ENCODE measurements around the gene HOXA2. TPM values are rescaled to one million over a fixed set of nuclear protein-coding genes. Genes with fewer than 3 reads are reported as not detected.

Gene HOXA2
- total and polyA plus RNA-seq, 5 donors from 2014 or later: 0.11 to 0.31 TPM; not detected in 3

- Mint-ChIP-seq H3K36me3 (peaks cover 4% of the 10 kb centered on the region), H3K4me1 (peaks cover 8 to 44% (median 16%) of the 10 kb centered on the region in 4 donors), H3K4me3 (peak overlapping the region; percentile 94 to 98 (median 94)), H3K9me3 (peaks cover 0 to 4% (median 0%) of the 10 kb centered on the region in 7 donors), H3K27me3 (peaks cover 77% of the 10 kb centered on the region), H3K27ac (peak overlapping the region in 1 of 3 donors; percentile 88)
- Histone ChIP-seq H3K9me3 (ENCODE audit: control insufficient read depth in 2 of 2, low read length in 2 of 2) (no peaks in the 10 kb centered on the region), H3K27me3 (ENCODE audit: control insufficient read depth, insufficient read depth, low read length) (peaks cover 32% of the 10 kb centered on the region), H3K4me3 (ENCODE audit: low read depth, low read length) (peak overlapping the region; percentile 71), H3K27ac (ENCODE audit: insufficient read depth, low read length, poor library complexity, severe bottlenecking) (no peak overlapping the region), H3K36me3 (ENCODE audit: control insufficient read depth, insufficient read depth, low read length) (no peaks in the 10 kb centered on the region), H3K4me1 (ENCODE audit: control insufficient read depth, insufficient read depth, low read length, poor library complexity, severe bottlenecking) (peaks cover 23% of the 10 kb centered on the region)
- no peak for ATAC-seq (ENCODE audit: low read depth in 2 of 2)
- no peak for DNase-seq
These were observed 8.0 kb downstream of the HOXA2 start for GRCh38 chr7:27094304-27095049.

GRCh38 chr7:27093184-27093895 lies 9.1 kb downstream of the HOXA2 start:
- Mint-ChIP-seq H3K4me1 (peaks cover 6 to 43% (median 15%) of the 10 kb centered on the region in 4 donors), H3K27me3 (peaks cover 82% of the 10 kb centered on the region), H3K9me3 (peaks cover 0 to 4% (median 0%) of the 10 kb centered on the region in 7 donors), H3K36me3 (peaks cover 3% of the 10 kb centered on the region), H3K27ac (no peak overlapping the region), H3K4me3 (peak overlapping the region in 2 of 4 donors; percentile 56 to 94)
- no peak overlapping the region for H3K4me3 ChIP-seq (ENCODE audit: low read depth, low read length)
- peaks cover 40% of the 10 kb centered on the region for H3K27me3 ChIP-seq (ENCODE audit: control insufficient read depth, insufficient read depth, low read length)
- no peak overlapping the region for H3K27ac ChIP-seq (ENCODE audit: insufficient read depth, low read length, poor library complexity, severe bottlenecking)
- ATAC-seq (ENCODE audit: low read depth in 2 of 2): no peak
- no peaks in the 10 kb centered on the region for H3K9me3 ChIP-seq (ENCODE audit: control insufficient read depth in 2 of 2, low read length in 2 of 2)
- no peaks in the 10 kb centered on the region for H3K36me3 ChIP-seq (ENCODE audit: control insufficient read depth, insufficient read depth, low read length)
- peaks cover 24% of the 10 kb centered on the region for H3K4me1 ChIP-seq (ENCODE audit: control insufficient read depth, insufficient read depth, low read length, poor library complexity, severe bottlenecking)
- no peak for DNase-seq

- Mint-ChIP-seq H3K27ac (no peak overlapping the region), H3K36me3 (peaks cover 3% of the 10 kb centered on the region), H3K27me3 (peaks cover 82% of the 10 kb centered on the region), H3K9me3 (peaks cover 0 to 4% (median 0%) of the 10 kb centered on the region in 7 donors), H3K4me1 (peaks cover 6 to 42% (median 15%) of the 10 kb centered on the region in 4 donors), H3K4me3 (peak overlapping the region in 1 of 4 donors; percentile 77)
- Histone ChIP-seq H3K27ac (ENCODE audit: insufficient read depth, low read length, poor library complexity, severe bottlenecking) (no peak overlapping the region), H3K4me1 (ENCODE audit: control insufficient read depth, insufficient read depth, low read length, poor library complexity, severe bottlenecking) (peaks cover 28% of the 10 kb centered on the region), H3K36me3 (ENCODE audit: control insufficient read depth, insufficient read depth, low read length) (no peaks in the 10 kb centered on the region), H3K27me3 (ENCODE audit: control insufficient read depth, insufficient read depth, low read length) (peaks cover 40% of the 10 kb centered on the region), H3K9me3 (ENCODE audit: control insufficient read depth in 2 of 2, low read length in 2 of 2) (no peaks in the 10 kb centered on the region), H3K4me3 (ENCODE audit: low read depth, low read length) (no peak overlapping the region)
- DNase-seq (no peak), ATAC-seq (ENCODE audit: low read depth in 2 of 2) (no peak)
These were observed 9.7 kb downstream of the HOXA2 start for GRCh38 chr7:27092819-27093110.

- Mint-ChIP-seq H3K4me3 (peak overlapping the region in 2 of 4 donors; percentile 12 to 77), H3K36me3 (peaks cover 3% of the 10 kb centered on the region), H3K27ac (no peak overlapping the region), H3K9me3 (peaks cover 0 to 4% (median 0%) of the 10 kb centered on the region in 7 donors), H3K27me3 (peaks cover 82% of the 10 kb centered on the region), H3K4me1 (peaks cover 4 to 42% (median 14%) of the 10 kb centered on the region in 4 donors)
- peaks cover 42% of the 10 kb centered on the region for H3K27me3 ChIP-seq (ENCODE audit: control insufficient read depth, insufficient read depth, low read length)
- H3K4me3 ChIP-seq (ENCODE audit: low read depth, low read length): no peak overlapping the region
- H3K4me1 ChIP-seq (ENCODE audit: control insufficient read depth, insufficient read depth, low read length, poor library complexity, severe bottlenecking): peaks cover 22% of the 10 kb centered on the region
- no peaks in the 10 kb centered on the region for H3K9me3 ChIP-seq (ENCODE audit: control insufficient read depth in 2 of 2, low read length in 2 of 2)
- H3K27ac ChIP-seq (ENCODE audit: insufficient read depth, low read length, poor library complexity, severe bottlenecking): no peak overlapping the region
- no peaks in the 10 kb centered on the region for H3K36me3 ChIP-seq (ENCODE audit: control insufficient read depth, insufficient read depth, low read length)
- no peak for ATAC-seq (ENCODE audit: low read depth in 2 of 2)
- no peak for DNase-seq
These were observed 10.3 kb downstream of the HOXA2 start for GRCh38 chr7:27091941-27092818.

- peaks cover 0 to 4% (median 0%) of the 10 kb centered on the region in 7 donors for H3K9me3 Mint-ChIP-seq
- Histone ChIP-seq H3K27me3 (ENCODE audit: control insufficient read depth, insufficient read depth, low read length) (peaks cover 44% of the 10 kb centered on the region), H3K27ac (ENCODE audit: insufficient read depth, low read length, poor library complexity, severe bottlenecking) (no peak overlapping the region)
These were observed 11.4 kb downstream of the HOXA2 start for GRCh38 chr7:27091105-27091504.

GRCh38 chr7:27088002-27088922 lies 14.2 kb downstream of the HOXA2 start:
- H3K4me3 ChIP-seq (ENCODE audit: low read depth, low read length): no peak overlapping the region
- DNase-seq: no peak
- peaks cover 1 to 21% (median 3%) of the 10 kb centered on the region in 4 donors for H3K4me1 Mint-ChIP-seq
- H3K27me3 ChIP-seq (ENCODE audit: control insufficient read depth, insufficient read depth, low read length): peaks cover 51% of the 10 kb centered on the region
- peaks cover 3% of the 10 kb centered on the region for H3K36me3 Mint-ChIP-seq
- H3K4me3 Mint-ChIP-seq: no peak overlapping the region
- peaks cover 93% of the 10 kb centered on the region for H3K27me3 Mint-ChIP-seq
- ATAC-seq (ENCODE audit: low read depth in 2 of 2): no peak
- no peaks in the 10 kb centered on the region for H3K9me3 ChIP-seq (ENCODE audit: control insufficient read depth in 2 of 2, low read length in 2 of 2)
- H3K27ac ChIP-seq (ENCODE audit: insufficient read depth, low read length, poor library complexity, severe bottlenecking): no peak overlapping the region
- H3K9me3 Mint-ChIP-seq: peaks cover 0 to 6% (median 0%) of the 10 kb centered on the region in 7 donors
- H3K4me1 ChIP-seq (ENCODE audit: control insufficient read depth, insufficient read depth, low read length, poor library complexity, severe bottlenecking): peaks cover 6% of the 10 kb centered on the region
- no peak overlapping the region for H3K27ac Mint-ChIP-seq
- H3K36me3 ChIP-seq (ENCODE audit: control insufficient read depth, insufficient read depth, low read length): no peaks in the 10 kb centered on the region

More at GRCh38 chr7:27091105-27091504, 11.4 kb downstream of the HOXA2 start:
- H3K4me1 ChIP-seq (ENCODE audit: control insufficient read depth, insufficient read depth, low read length, poor library complexity, severe bottlenecking): peaks cover 17% of the 10 kb centered on the region
- ATAC-seq (ENCODE audit: low read depth in 2 of 2): no peak
- Mint-ChIP-seq H3K36me3 (peaks cover 3% of the 10 kb centered on the region), H3K27me3 (peaks cover 90% of the 10 kb centered on the region), H3K4me3 (no peak overlapping the region), H3K4me1 (peaks cover 3 to 39% (median 13%) of the 10 kb centered on the region in 4 donors), H3K27ac (no peak overlapping the region)
- no peak for DNase-seq
- no peaks in the 10 kb centered on the region for H3K9me3 ChIP-seq (ENCODE audit: control insufficient read depth in 2 of 2, low read length in 2 of 2)
- H3K4me3 ChIP-seq (ENCODE audit: low read depth, low read length): no peak overlapping the region
- H3K36me3 ChIP-seq (ENCODE audit: control insufficient read depth, insufficient read depth, low read length): no peaks in the 10 kb centered on the region

All from CD4-positive, CD25-positive, alpha-beta regulatory T cell (primary cell).